ENCODE data around the gene E2F3.

E2F3 gene

GRCh38 chr6:20402342-20403069 is 827 bp downstream of the E2F3 start:
- peak; percentile 10 for DNase-seq

GRCh38 chr6:20403070-20403765 is 1.5 kb downstream of the E2F3 start:
- peak; percentile 83 for DNase-seq

- peak; percentile 66 for DNase-seq
These were observed 2.3 kb downstream of the E2F3 start for GRCh38 chr6:20403766-20404640.

- DNase-seq, result peak; percentile 71
These were observed 3.0 kb downstream of the E2F3 start for GRCh38 chr6:20404641-20405032.

- no peak for DNase-seq
These were observed 7.2 kb downstream of the E2F3 start for GRCh38 chr6:20408851-20409250.

- peak; percentile 26 for DNase-seq
These were observed 7.8 kb downstream of the E2F3 start for GRCh38 chr6:20409427-20409971.

GRCh38 chr6:20411544-20411943 is 9.9 kb downstream of the E2F3 start:
- DNase-seq, result no peak

GRCh38 chr6:20411953-20412681 is 10.4 kb downstream of the E2F3 start:
- DNase-seq, result no peak

- DNase-seq, result no peak
These were observed 11.0 kb downstream of the E2F3 start for GRCh38 chr6:20412682-20413073.

GRCh38 chr6:20413826-20414225 is 12.1 kb downstream of the E2F3 start:
- no peak for DNase-seq

GRCh38 chr6:20414711-20415110 is 13.0 kb downstream of the E2F3 start:
- DNase-seq, result no peak

GRCh38 chr6:20415304-20415703 is 13.6 kb downstream of the E2F3 start:
- no peak for DNase-seq

GRCh38 chr6:20415712-20416454 is 14.2 kb downstream of the E2F3 start:
- DNase-seq, result no peak

GRCh38 chr6:20416567-20417345 is 15.1 kb downstream of the E2F3 start:
- DNase-seq, result no peak

GRCh38 chr6:20417819-20418218 is 16.1 kb downstream of the E2F3 start:
- no peak for DNase-seq

GRCh38 chr6:20426177-20427082 is 24.8 kb downstream of the E2F3 start:
- no peak for DNase-seq

GRCh38 chr6:20427856-20428255 is 26.2 kb downstream of the E2F3 start:
- no peak for DNase-seq

GRCh38 chr6:20432692-20433091 is 31.0 kb downstream of the E2F3 start:
- no peak for DNase-seq

- DNase-seq, result no peak
These were observed 31.6 kb downstream of the E2F3 start for GRCh38 chr6:20433321-20433720.

- no peak for DNase-seq
These were observed 32.2 kb downstream of the E2F3 start for GRCh38 chr6:20433929-20434328.
